ENCODE data around the gene CITED4.

The CITED4 gene

GRCh38 chr1:40873863-40874472 lies 11.8 kb upstream of the CITED4 start:
- no peak overlapping the region for H3K27ac ChIP-seq (ENCODE audit: low read depth, low read length)
- H3K9me3 ChIP-seq (ENCODE audit: control insufficient read depth in 1 of 2, low read length in 2 of 2): peaks cover 0 to 7% of the 10 kb centered on the region in 2 donors
- H3K4me1 ChIP-seq (ENCODE audit: control insufficient read depth in 1 of 2, insufficient read depth in 2 of 2, low read length in 2 of 2): no peaks in the 10 kb centered on the region
- no peaks in the 10 kb centered on the region for H3K36me3 ChIP-seq (ENCODE audit: control insufficient read depth in 1 of 2, insufficient read depth in 2 of 2, low read length in 2 of 2)
- H3K4me3 ChIP-seq (ENCODE audit: low read depth in 1 of 2, low read length in 2 of 2): no peak overlapping the region
- no peaks in the 10 kb centered on the region for H3K27me3 ChIP-seq (ENCODE audit: control insufficient read depth in 1 of 2, insufficient read depth in 2 of 2, low read length in 2 of 2)
- H3K9ac ChIP-seq (ENCODE audit: low read depth in 1 of 2, low read length in 2 of 2): no peak overlapping the region

GRCh38 chr1:40872276-40872675 lies 10.1 kb upstream of the CITED4 start:
- no peaks in the 10 kb centered on the region for H3K4me1 ChIP-seq (ENCODE audit: control insufficient read depth in 1 of 2, insufficient read depth in 2 of 2, low read length in 2 of 2)
- no peaks in the 10 kb centered on the region for H3K36me3 ChIP-seq (ENCODE audit: control insufficient read depth in 1 of 2, insufficient read depth in 2 of 2, low read length in 2 of 2)
- H3K9me3 ChIP-seq (ENCODE audit: control insufficient read depth in 1 of 2, low read length in 2 of 2): peaks cover 0 to 7% of the 10 kb centered on the region in 2 donors
- H3K27me3 ChIP-seq (ENCODE audit: control insufficient read depth in 1 of 2, insufficient read depth in 2 of 2, low read length in 2 of 2): no peaks in the 10 kb centered on the region
- no peak overlapping the region for H3K9ac ChIP-seq (ENCODE audit: low read depth in 1 of 2, low read length in 2 of 2)
- H3K27ac ChIP-seq (ENCODE audit: low read depth, low read length): no peak overlapping the region
- no peak overlapping the region for H3K4me3 ChIP-seq (ENCODE audit: low read depth in 1 of 2, low read length in 2 of 2)

- H3K4me3 ChIP-seq (ENCODE audit: low read depth in 1 of 2, low read length in 2 of 2): no peak overlapping the region
- no peaks in the 10 kb centered on the region for H3K4me1 ChIP-seq (ENCODE audit: control insufficient read depth in 1 of 2, insufficient read depth in 2 of 2, low read length in 2 of 2)
- H3K36me3 ChIP-seq (ENCODE audit: control insufficient read depth in 1 of 2, insufficient read depth in 2 of 2, low read length in 2 of 2): no peaks in the 10 kb centered on the region
- H3K27me3 ChIP-seq (ENCODE audit: control insufficient read depth in 1 of 2, insufficient read depth in 2 of 2, low read length in 2 of 2): no peaks in the 10 kb centered on the region
- H3K27ac ChIP-seq (ENCODE audit: low read depth, low read length): no peak overlapping the region
- H3K9ac ChIP-seq (ENCODE audit: low read depth in 1 of 2, low read length in 2 of 2): no peak overlapping the region
- H3K9me3 ChIP-seq (ENCODE audit: control insufficient read depth in 1 of 2, low read length in 2 of 2): peaks cover 0 to 7% of the 10 kb centered on the region in 2 donors
Observed at GRCh38 chr1:40870135-40870728, 8.1 kb upstream of the CITED4 start.

- no peak overlapping the region for H3K27ac ChIP-seq (ENCODE audit: low read depth, low read length)
- peaks cover 4% of the 10 kb centered on the region in 2 donors for H3K4me1 ChIP-seq (ENCODE audit: control insufficient read depth in 1 of 2, insufficient read depth in 2 of 2, low read length in 2 of 2)
- no peaks in the 10 kb centered on the region for H3K36me3 ChIP-seq (ENCODE audit: control insufficient read depth in 1 of 2, insufficient read depth in 2 of 2, low read length in 2 of 2)
- H3K9ac ChIP-seq (ENCODE audit: low read depth in 1 of 2, low read length in 2 of 2): no peak overlapping the region
- H3K4me3 ChIP-seq (ENCODE audit: low read depth in 1 of 2, low read length in 2 of 2): no peak overlapping the region
- H3K9me3 ChIP-seq (ENCODE audit: control insufficient read depth in 1 of 2, low read length in 2 of 2): peaks cover 0 to 7% of the 10 kb centered on the region in 2 donors
- H3K27me3 ChIP-seq (ENCODE audit: control insufficient read depth in 1 of 2, insufficient read depth in 2 of 2, low read length in 2 of 2): no peaks in the 10 kb centered on the region
Observed at GRCh38 chr1:40868051-40868723, 6.0 kb upstream of the CITED4 start.

- Histone ChIP-seq H3K36me3 (ENCODE audit: control insufficient read depth in 1 of 2, insufficient read depth in 2 of 2, low read length in 2 of 2) (no peaks in the 10 kb centered on the region), H3K27me3 (ENCODE audit: control insufficient read depth in 1 of 2, insufficient read depth in 2 of 2, low read length in 2 of 2) (peaks cover 8 to 9% of the 10 kb centered on the region in 2 donors), H3K4me1 (ENCODE audit: control insufficient read depth in 1 of 2, insufficient read depth in 2 of 2, low read length in 2 of 2) (peaks cover 14 to 16% of the 10 kb centered on the region in 2 donors), H3K4me3 (ENCODE audit: low read depth in 1 of 2, low read length in 2 of 2) (peak overlapping the region; percentile 69 to 80), H3K9ac (ENCODE audit: low read depth in 1 of 2, low read length in 2 of 2) (peak overlapping the region; percentile 47 to 61), H3K27ac (ENCODE audit: low read depth, low read length) (no peak overlapping the region), H3K9me3 (ENCODE audit: control insufficient read depth in 1 of 2, low read length in 2 of 2) (no peaks in the 10 kb centered on the region)
Observed at GRCh38 chr1:40861224-40862003, 749 bp downstream of the CITED4 start.

GRCh38 chr1:40860706-40861223 lies 1.4 kb downstream of the CITED4 start:
- no peaks in the 10 kb centered on the region for H3K36me3 ChIP-seq (ENCODE audit: control insufficient read depth in 1 of 2, insufficient read depth in 2 of 2, low read length in 2 of 2)
- peak overlapping the region; percentile 25 to 61 for H3K9ac ChIP-seq (ENCODE audit: low read depth in 1 of 2, low read length in 2 of 2)
- H3K4me3 ChIP-seq (ENCODE audit: low read depth in 1 of 2, low read length in 2 of 2): peak overlapping the region; percentile 51 to 58
- H3K27ac ChIP-seq (ENCODE audit: low read depth, low read length): no peak overlapping the region
- no peaks in the 10 kb centered on the region for H3K9me3 ChIP-seq (ENCODE audit: control insufficient read depth in 1 of 2, low read length in 2 of 2)
- peaks cover 14 to 16% of the 10 kb centered on the region in 2 donors for H3K4me1 ChIP-seq (ENCODE audit: control insufficient read depth in 1 of 2, insufficient read depth in 2 of 2, low read length in 2 of 2)
- peaks cover 8 to 9% of the 10 kb centered on the region in 2 donors for H3K27me3 ChIP-seq (ENCODE audit: control insufficient read depth in 1 of 2, insufficient read depth in 2 of 2, low read length in 2 of 2)

- Histone ChIP-seq H3K4me1 (ENCODE audit: control insufficient read depth in 1 of 2, insufficient read depth in 2 of 2, low read length in 2 of 2) (peaks cover 14 to 16% of the 10 kb centered on the region in 2 donors), H3K4me3 (ENCODE audit: low read depth in 1 of 2, low read length in 2 of 2) (no peak overlapping the region), H3K36me3 (ENCODE audit: control insufficient read depth in 1 of 2, insufficient read depth in 2 of 2, low read length in 2 of 2) (no peaks in the 10 kb centered on the region), H3K27ac (ENCODE audit: low read depth, low read length) (no peak overlapping the region), H3K9ac (ENCODE audit: low read depth in 1 of 2, low read length in 2 of 2) (no peak overlapping the region), H3K27me3 (ENCODE audit: control insufficient read depth in 1 of 2, insufficient read depth in 2 of 2, low read length in 2 of 2) (peaks cover 8 to 9% of the 10 kb centered on the region in 2 donors), H3K9me3 (ENCODE audit: control insufficient read depth in 1 of 2, low read length in 2 of 2) (no peaks in the 10 kb centered on the region)
Observed at GRCh38 chr1:40858856-40859416, 3.2 kb downstream of the CITED4 start.

- H3K4me3 ChIP-seq (ENCODE audit: low read depth in 1 of 2, low read length in 2 of 2): no peak overlapping the region
Observed at GRCh38 chr1:40857737-40858136, 4.4 kb downstream of the CITED4 start.

GRCh38 chr1:40856656-40857302 lies 5.4 kb downstream of the CITED4 start:
- peaks cover 5 to 6% of the 10 kb centered on the region in 2 donors for H3K4me1 ChIP-seq (ENCODE audit: control insufficient read depth in 1 of 2, insufficient read depth in 2 of 2, low read length in 2 of 2)
- no peaks in the 10 kb centered on the region for H3K9me3 ChIP-seq (ENCODE audit: control insufficient read depth in 1 of 2, low read length in 2 of 2)
- H3K9ac ChIP-seq (ENCODE audit: low read depth in 1 of 2, low read length in 2 of 2): no peak overlapping the region
- no peaks in the 10 kb centered on the region for H3K36me3 ChIP-seq (ENCODE audit: control insufficient read depth in 1 of 2, insufficient read depth in 2 of 2, low read length in 2 of 2)
- H3K27ac ChIP-seq (ENCODE audit: low read depth, low read length): no peak overlapping the region
- H3K27me3 ChIP-seq (ENCODE audit: control insufficient read depth in 1 of 2, insufficient read depth in 2 of 2, low read length in 2 of 2): peaks cover 8 to 9% of the 10 kb centered on the region in 2 donors
- no peak overlapping the region for H3K4me3 ChIP-seq (ENCODE audit: low read depth in 1 of 2, low read length in 2 of 2)

More at GRCh38 chr1:40857737-40858136, 4.4 kb downstream of the CITED4 start:
- no peak overlapping the region for H3K9ac ChIP-seq (ENCODE audit: low read depth in 1 of 2, low read length in 2 of 2)
- peaks cover 7 to 9% of the 10 kb centered on the region in 2 donors for H3K4me1 ChIP-seq (ENCODE audit: control insufficient read depth in 1 of 2, insufficient read depth in 2 of 2, low read length in 2 of 2)
- H3K27ac ChIP-seq (ENCODE audit: low read depth, low read length): no peak overlapping the region
- no peaks in the 10 kb centered on the region for H3K9me3 ChIP-seq (ENCODE audit: control insufficient read depth in 1 of 2, low read length in 2 of 2)
- peaks cover 8 to 9% of the 10 kb centered on the region in 2 donors for H3K27me3 ChIP-seq (ENCODE audit: control insufficient read depth in 1 of 2, insufficient read depth in 2 of 2, low read length in 2 of 2)
- H3K36me3 ChIP-seq (ENCODE audit: control insufficient read depth in 1 of 2, insufficient read depth in 2 of 2, low read length in 2 of 2): no peaks in the 10 kb centered on the region
